Measurements from ENCODE around the gene CSF1. TPM values are rescaled to one million over a fixed set of nuclear protein-coding genes. Genes with fewer than 3 reads are reported as not detected.

CSF1 gene
- total RNA-seq, 1 donor from 2014 or later: 140 TPM

DNA sequence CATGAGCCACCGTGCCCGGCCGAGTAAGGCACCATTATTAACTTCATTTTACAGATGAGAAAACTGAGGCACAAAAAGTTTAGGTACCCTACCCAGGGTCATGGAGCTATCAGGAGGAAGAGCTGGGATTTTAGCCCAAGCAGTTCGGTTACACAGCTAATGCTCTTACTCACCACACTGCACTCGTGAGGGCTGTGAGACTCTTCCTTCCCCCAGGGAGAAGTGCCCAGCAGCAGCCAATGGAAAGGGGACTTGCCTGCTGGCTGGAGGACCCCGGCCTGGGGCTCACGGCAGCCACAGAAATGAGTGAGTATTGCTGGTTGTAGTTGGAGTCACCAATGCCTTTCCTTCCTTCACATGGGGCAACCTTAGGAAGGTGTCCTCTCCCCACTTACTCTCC, 5.2 kb upstream of the CSF1 start:
- DNase-seq (ENCODE audit: low spot score in 2 of 2): no peak
- H3K36me3 ChIP-seq: no peaks in the 10 kb centered on the region
- no peak overlapping the region for H3K4me3 ChIP-seq
- intact Hi-C loops (cut with DNase I): no loop called here
- H3K9me3 ChIP-seq: no peaks in the 10 kb centered on the region
- H3K27me3 ChIP-seq: no peaks in the 10 kb centered on the region
- H3K4me1 ChIP-seq: peaks cover 0 to 7% of the 10 kb centered on the region in 2 donors
- no peak overlapping the region for H3K27ac ChIP-seq
- TF ChIP-seq, protein P1, sequence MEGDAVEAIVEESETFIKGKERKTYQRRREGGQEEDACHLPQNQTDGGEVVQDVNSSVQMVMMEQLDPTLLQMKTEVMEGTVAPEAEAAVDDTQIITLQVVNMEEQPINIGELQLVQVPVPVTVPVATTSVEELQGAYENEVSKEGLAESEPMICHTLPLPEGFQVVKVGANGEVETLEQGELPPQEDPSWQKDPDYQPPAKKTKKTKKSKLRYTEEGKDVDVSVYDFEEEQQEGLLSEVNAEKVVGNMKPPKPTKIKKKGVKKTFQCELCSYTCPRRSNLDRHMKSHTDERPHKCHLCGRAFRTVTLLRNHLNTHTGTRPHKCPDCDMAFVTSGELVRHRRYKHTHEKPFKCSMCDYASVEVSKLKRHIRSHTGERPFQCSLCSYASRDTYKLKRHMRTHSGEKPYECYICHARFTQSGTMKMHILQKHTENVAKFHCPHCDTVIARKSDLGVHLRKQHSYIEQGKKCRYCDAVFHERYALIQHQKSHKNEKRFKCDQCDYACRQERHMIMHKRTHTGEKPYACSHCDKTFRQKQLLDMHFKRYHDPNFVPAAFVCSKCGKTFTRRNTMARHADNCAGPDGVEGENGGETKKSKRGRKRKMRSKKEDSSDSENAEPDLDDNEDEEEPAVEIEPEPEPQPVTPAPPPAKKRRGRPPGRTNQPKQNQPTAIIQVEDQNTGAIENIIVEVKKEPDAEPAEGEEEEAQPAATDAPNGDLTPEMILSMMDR (IDR thresholded peaks at IDR 0.05): no peak

DNA sequence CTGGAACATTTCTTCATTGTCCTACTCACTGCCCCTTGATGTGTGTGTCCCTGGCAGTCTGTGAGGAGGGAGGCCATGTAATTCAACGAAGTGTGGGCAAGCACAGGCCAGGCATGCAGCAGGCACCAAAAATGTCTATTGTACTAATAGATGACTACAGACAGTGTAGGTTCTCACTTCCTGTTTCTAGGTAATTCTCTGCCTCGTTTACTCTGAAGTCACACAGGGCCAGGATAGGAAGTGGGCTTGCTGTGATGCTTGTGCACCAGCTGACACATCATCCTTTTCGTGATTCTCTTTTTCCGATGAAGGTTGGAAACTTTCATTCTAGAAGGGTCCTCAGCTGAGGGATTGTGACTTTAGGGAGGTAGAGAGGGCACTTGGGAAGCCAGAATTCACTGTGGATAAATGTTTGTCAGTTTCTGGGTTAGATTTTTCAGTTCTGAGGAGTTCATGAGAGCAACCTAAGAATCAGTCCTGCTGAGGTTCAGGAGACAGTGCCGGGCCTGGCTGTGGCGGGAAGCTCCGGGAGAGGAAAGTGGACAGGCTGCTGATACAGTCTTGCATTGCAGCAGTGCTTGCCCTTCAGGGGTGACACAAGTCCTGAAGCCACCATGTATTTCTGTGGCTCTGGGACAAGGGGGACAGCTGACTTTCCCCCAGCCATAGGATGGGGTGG, 4.3 kb upstream of the CSF1 start:
- H3K36me3 ChIP-seq: no peaks in the 10 kb centered on the region
- no peak for DNase-seq (ENCODE audit: low spot score in 2 of 2)
- intact Hi-C loops (cut with DNase I): no loop called here
- H3K27me3 ChIP-seq: no peaks in the 10 kb centered on the region
- H3K27ac ChIP-seq: no peak overlapping the region
- no peak overlapping the region for H3K4me3 ChIP-seq
- peaks cover 0 to 7% of the 10 kb centered on the region in 2 donors for H3K4me1 ChIP-seq
- no peaks in the 10 kb centered on the region for H3K9me3 ChIP-seq
- TF ChIP-seq, protein P1 (IDR thresholded peaks at IDR 0.05): no peak

DNA sequence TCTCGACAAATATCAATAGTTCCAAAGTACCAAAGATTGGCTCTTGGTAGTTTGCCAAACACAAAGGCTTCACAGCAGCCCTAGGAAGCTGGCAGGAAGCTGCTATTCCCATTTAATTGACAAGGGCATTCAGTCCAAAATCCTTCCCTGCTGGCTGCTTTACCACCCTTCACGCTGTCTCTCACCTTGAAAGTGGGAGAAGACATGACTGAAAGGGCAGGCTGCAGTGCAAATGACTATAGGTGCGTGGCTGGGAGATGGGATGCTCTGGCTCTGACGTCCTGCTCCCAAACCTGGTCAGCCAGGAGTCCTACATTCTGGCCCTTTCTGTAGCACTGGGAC, 3.8 kb upstream of the CSF1 start:
- H3K36me3 ChIP-seq: no peaks in the 10 kb centered on the region
- H3K9me3 ChIP-seq: no peaks in the 10 kb centered on the region
- intact Hi-C loops (cut with DNase I): no loop called here
- no peaks in the 10 kb centered on the region for H3K27me3 ChIP-seq
- H3K4me3 ChIP-seq: no peak overlapping the region
- no peak overlapping the region for H3K27ac ChIP-seq
- peaks cover 0 to 9% of the 10 kb centered on the region in 2 donors for H3K4me1 ChIP-seq
- TF ChIP-seq, protein P1 (IDR thresholded peaks at IDR 0.05): no peak
- DNase-seq (ENCODE audit: low spot score in 2 of 2): no peak

DNA sequence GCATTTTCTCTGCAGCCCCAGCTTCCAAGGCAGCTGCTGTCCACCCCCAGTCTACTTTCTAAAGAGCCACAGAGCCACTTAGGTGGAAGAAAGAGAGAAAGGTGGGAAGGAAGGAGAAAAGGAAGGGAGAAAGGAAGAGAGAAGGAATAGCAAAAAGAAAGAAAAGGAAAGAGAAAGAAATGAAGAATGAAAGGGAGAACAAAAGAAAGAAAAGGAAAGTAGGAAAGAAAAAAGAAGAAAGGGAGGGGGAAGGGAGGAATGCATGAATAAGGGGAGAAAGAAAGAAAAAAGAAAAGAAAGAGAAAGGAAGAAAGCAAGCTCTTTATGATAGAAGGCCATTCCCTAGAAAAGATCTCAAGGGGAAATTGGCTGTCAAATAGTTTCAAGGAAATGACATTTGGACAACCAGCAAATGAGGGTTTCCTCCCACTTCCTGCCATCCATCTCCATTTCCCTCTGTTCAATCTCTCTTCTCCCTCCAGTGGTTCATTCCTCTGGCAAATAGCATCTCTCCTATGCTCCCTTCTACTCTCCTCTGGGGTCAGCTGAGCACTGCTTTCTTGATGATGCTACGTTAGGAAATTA, 3.4 kb upstream of the CSF1 start:
- H3K27ac ChIP-seq: no peak overlapping the region
- H3K4me1 ChIP-seq: peaks cover 0 to 14% of the 10 kb centered on the region in 2 donors
- DNase-seq (ENCODE audit: low spot score in 2 of 2): no peak
- H3K9me3 ChIP-seq: no peaks in the 10 kb centered on the region
- H3K27me3 ChIP-seq: no peaks in the 10 kb centered on the region
- TF ChIP-seq, protein P1 (IDR thresholded peaks at IDR 0.05): no peak
- H3K36me3 ChIP-seq: no peaks in the 10 kb centered on the region
- no peak overlapping the region for H3K4me3 ChIP-seq
- intact Hi-C loops (cut with DNase I): no loop called here

DNA sequence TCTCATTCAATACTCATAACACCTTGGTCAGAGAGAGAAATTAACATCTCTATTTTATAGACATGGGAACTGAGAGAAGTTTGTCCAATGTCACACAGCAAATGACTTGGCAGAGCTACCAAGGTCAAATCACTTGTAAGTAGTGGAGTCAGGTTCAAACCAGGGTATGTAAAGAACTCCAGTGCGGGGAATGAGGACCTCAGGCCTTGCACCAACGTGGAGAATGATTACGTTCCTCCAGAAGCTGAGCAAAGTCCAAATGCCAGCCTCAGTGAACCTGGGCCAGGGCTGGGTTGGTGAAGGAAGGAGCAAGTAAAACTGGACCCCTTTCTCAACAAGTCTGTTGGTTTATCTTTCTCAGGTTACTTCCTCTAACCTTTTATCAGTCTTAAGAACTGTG, 1.8 kb upstream of the CSF1 start:
- intact Hi-C loops (cut with DNase I): no loop called here
- peaks cover 5 to 28% of the 10 kb centered on the region in 2 donors for H3K4me1 ChIP-seq
- H3K9me3 ChIP-seq: no peaks in the 10 kb centered on the region
- H3K4me3 ChIP-seq: no peak overlapping the region
- H3K36me3 ChIP-seq: no peaks in the 10 kb centered on the region
- TF ChIP-seq, protein P1 (IDR thresholded peaks at IDR 0.05): no peak
- H3K27me3 ChIP-seq: no peaks in the 10 kb centered on the region
- DNase-seq (ENCODE audit: low spot score in 2 of 2): no peak
- H3K27ac ChIP-seq: no peak overlapping the region

Data from ascending aorta (tissue), 2 donors.